ACC112 (cell line): ENCODE results near the gene ZNF653.
"Not testable (repeated sequence)": the region's sequence is repeated elsewhere in the genome, so short reads cannot be mapped to it uniquely, and the experiment has no call there.

ENCODE experiments used
- H2AFZ ChIP-seq: fragments of 200-600 bp; sonication (generic); one replicate; pipeline ENCODE4 v1.6.0; 2017; ENCODE audit warnings: antibody characterized with exemption, low read length; ENCODE audit not compliant: unreplicated experiment
- H3K27ac ChIP-seq: fragments of 200-600 bp; sonication (generic); 2 replicates; pipeline ENCODE4 v1.5.1; 2014; ENCODE audit warnings: low read depth, mild to moderate bottlenecking, antibody characterized with exemption, low read length, moderate library complexity
- H3K27me3 ChIP-seq: fragments of 200-600 bp; sonication (generic); 2 replicates; pipeline ENCODE4 v1.6.1; 2014; ENCODE audit warnings: mild to moderate bottlenecking, antibody characterized with exemption, low read length, moderate library complexity, mixed read lengths; ENCODE audit not compliant: insufficient read depth
- H3K36me3 ChIP-seq: fragments of 200-600 bp; sonication (generic); 2 replicates; pipeline ENCODE4 v1.6.1; 2016; ENCODE audit warnings: mild to moderate bottlenecking, antibody characterized with exemption, low read length, moderate library complexity, mixed read lengths; ENCODE audit not compliant: insufficient read depth
- H3K4me1 ChIP-seq: fragments of 200-600 bp; sonication (generic); one replicate; pipeline ENCODE4 v1.6.1; 2016; ENCODE audit warnings: low read length, mixed read lengths; ENCODE audit not compliant: insufficient read depth, unreplicated experiment, control insufficient read depth
- H3K4me3 ChIP-seq: fragments of 200-600 bp; sonication (generic); 2 replicates; pipeline ENCODE4 v1.5.1; 2014; ENCODE audit warnings: mild to moderate bottlenecking, low read depth, low read length
- H3K79me2 ChIP-seq: fragments of 200-600 bp; sonication (generic); one replicate; pipeline ENCODE4 v1.6.0; 2016; ENCODE audit warnings: low read length; ENCODE audit not compliant: control insufficient read depth, unreplicated experiment, insufficient read depth

Gene ZNF653

DNA sequence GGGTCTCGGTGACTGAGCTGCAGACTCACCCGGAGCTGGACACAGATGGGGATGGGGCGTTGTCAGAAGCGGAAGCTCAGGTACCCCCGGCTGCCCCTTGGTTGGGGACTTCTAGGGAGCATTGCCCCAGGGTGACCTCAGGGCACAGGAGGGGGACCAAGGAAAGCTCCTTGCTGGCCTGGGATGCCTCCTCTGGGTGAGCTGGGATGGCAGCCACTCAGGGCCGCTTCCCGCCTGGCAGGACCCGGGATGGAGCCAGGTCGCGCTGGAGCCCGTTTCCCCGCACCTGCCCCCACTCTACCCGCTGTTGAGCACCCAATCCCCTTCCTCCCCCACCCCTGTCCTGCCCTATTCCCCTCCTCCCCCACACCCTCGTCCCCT, 59.4 kb downstream of the ZNF653 start:
- H3K36me3 ChIP-seq = no peaks in the 10 kb centered on the region
- H3K79me2 ChIP-seq = no peaks in the 10 kb centered on the region
- no peak overlapping the region for H2AFZ ChIP-seq
- no peaks in the 10 kb centered on the region for H3K27me3 ChIP-seq
- peaks cover 5% of the 10 kb centered on the region for H3K4me1 ChIP-seq
- H3K27ac ChIP-seq = no peak overlapping the region
- H3K4me3 ChIP-seq = no peak overlapping the region

DNA sequence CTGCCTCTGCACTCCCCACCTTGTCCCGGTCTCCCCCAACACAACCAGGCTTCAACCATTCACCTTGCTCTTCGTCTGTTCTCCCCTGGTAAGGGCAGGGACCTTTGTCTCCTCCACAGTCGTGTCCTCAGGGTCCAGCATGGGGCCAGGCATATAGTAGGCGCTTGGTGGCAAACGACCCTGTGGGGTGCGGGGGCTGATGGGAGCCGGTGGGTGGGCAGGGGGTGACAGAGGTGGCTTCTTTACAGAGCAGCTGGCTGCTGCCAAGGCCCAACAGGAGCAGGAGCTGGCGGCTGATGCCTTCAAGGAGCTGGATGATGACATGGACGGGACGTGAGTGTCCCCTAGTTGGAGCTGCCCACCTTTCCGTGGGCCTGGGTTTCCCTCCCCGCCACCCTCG, 60.5 kb downstream of the ZNF653 start:
- no peak overlapping the region for H3K27ac ChIP-seq
- no peaks in the 10 kb centered on the region for H3K79me2 ChIP-seq
- no peak overlapping the region for H3K4me3 ChIP-seq
- peaks cover 5% of the 10 kb centered on the region for H3K4me1 ChIP-seq
- H2AFZ ChIP-seq = no peak overlapping the region
- H3K27me3 ChIP-seq = no peaks in the 10 kb centered on the region
- H3K36me3 ChIP-seq = no peaks in the 10 kb centered on the region

- H2AFZ ChIP-seq = no peak overlapping the region
- H3K27ac ChIP-seq = no peak overlapping the region
- no peaks in the 10 kb centered on the region for H3K27me3 ChIP-seq
- no peaks in the 10 kb centered on the region for H3K36me3 ChIP-seq
- no peaks in the 10 kb centered on the region for H3K79me2 ChIP-seq
- H3K4me3 ChIP-seq = no peak overlapping the region
- peaks cover 5% of the 10 kb centered on the region for H3K4me1 ChIP-seq
Observed at GRCh38 chr19:11444059-11444458, 61.6 kb downstream of the ZNF653 start.

- Histone ChIP-seq H3K27ac (no peak overlapping the region), H3K27me3 (no peaks in the 10 kb centered on the region), H2AFZ (no peak overlapping the region), H3K4me1 (peaks cover 10% of the 10 kb centered on the region), H3K4me3 (no peak overlapping the region), H3K79me2 (peaks cover 20% of the 10 kb centered on the region), H3K36me3 (no peaks in the 10 kb centered on the region)
Observed at GRCh38 chr19:11437955-11438354, 67.7 kb downstream of the ZNF653 start.

DNA sequence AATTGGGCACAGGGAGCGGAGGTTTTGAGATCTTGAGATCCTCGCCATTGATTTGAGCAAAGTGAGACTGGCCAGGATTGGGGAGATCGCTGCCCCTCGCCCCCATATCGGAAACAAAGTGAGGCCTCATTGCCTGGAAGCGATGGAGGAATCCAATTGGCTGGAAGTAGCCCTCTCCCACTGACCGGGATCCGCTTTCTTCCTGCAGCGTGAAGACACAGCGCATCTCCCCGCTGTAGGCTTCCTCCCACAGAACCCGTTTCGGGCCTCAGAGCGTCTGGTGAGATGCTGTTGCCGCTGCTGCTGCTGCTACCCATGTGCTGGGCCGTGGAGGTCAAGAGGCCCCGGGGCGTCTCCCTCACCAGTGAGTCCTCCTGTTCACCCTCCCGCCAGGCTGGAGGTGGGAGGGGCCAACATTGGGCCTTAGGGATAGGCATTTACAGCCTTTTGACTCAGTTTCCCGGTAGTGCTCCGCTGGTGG, 69.8 kb downstream of the ZNF653 start:
- Histone ChIP-seq H3K79me2 (peaks cover 20% of the 10 kb centered on the region), H3K36me3 (no peaks in the 10 kb centered on the region), H3K27me3 (no peaks in the 10 kb centered on the region), H2AFZ (peak overlapping the region; percentile 85), H3K4me1 (peaks cover 10% of the 10 kb centered on the region), H3K27ac (peak overlapping the region; percentile 74), H3K4me3 (peak overlapping the region; percentile 99)

DNA sequence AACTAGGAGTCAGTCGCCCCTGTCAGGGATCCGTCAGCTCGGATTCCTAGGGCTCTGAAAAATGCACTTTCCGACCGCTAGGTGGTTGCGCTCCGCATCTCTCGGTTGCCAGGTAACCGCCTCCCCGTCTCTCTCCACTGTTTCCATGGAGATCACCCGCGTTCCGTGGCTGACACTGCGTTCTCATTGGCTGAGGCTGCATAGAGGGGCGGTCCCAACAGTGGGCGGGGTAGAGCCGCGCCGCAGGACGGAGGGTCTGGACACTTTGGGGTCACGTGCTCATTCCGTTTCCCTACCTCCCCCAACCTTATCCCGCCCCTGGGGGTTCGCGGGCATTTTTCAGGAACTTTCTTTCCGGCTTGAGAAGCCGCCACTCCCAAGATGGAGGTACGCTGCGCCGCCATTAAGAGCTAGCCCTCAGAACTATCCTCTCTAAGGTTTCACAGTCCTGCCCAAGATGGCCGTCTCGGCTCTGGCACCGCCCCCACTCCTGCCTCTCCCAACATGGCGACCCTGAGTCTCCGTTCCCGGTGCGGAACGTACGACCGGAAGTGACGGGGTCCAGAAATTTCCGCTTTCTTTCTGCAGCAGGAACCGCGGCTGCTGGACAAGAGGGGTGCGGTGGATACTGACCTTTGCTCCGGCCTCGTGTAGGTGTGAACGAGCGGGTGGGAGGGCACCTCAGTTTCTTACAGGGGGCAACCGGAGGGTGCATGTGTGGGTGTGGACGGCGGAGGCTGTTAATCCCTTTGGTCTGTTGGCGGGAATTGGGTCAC, 70.4 kb downstream of the ZNF653 start, which contains the start of the genes ODAD3 and PRKCSH:
Gene ODAD3 (minus strand): TSS at position 65 of the 776 bp plus-strand sequence. CDS start 105 bp downstream, outside the sequence.
Gene PRKCSH (plus strand): TSS at position 579 of the 776 bp plus-strand sequence. CDS start 483 bp downstream, outside the sequence.
- H3K27me3 ChIP-seq = no peaks in the 10 kb centered on the region
- peak within 1 kb of the TSS; percentile 96 for H2AFZ ChIP-seq
- H3K79me2 ChIP-seq = peaks cover 20% of the 10 kb centered on the region
- H3K27ac ChIP-seq = peak within 1 kb of the TSS; percentile 74
- peak within 1 kb of the TSS; percentile 99 for H3K4me3 ChIP-seq
- H3K36me3 ChIP-seq = no peaks in the 10 kb centered on the region
- H3K4me1 ChIP-seq = peaks cover 10% of the 10 kb centered on the region

DNA sequence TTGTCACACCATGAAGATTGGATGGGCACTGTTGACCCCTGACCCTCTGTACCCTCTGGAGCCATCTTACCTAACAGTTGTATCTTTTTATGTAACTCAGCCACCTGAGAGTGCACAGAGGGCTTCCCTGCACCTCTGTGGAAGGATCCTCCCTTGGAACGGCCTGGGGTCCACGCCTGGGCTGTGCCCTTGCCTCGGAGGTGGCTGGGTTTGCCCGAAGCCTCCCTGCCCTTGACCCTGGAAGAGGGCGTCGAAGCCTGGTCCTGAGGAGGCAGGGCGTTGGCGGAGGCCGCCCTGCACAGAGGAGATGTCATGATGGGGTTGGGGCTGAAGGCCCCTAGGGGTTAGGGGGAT, 71.0 kb downstream of the ZNF653 start:
- Histone ChIP-seq H3K79me2 (peaks cover 20% of the 10 kb centered on the region), H2AFZ (peak overlapping the region; percentile 96), H3K4me1 (peaks cover 10% of the 10 kb centered on the region), H3K27me3 (no peaks in the 10 kb centered on the region), H3K36me3 (no peaks in the 10 kb centered on the region), H3K27ac (peak overlapping the region; percentile 74), H3K4me3 (peak overlapping the region; percentile 99)

- H3K79me2 ChIP-seq = peaks cover 20% of the 10 kb centered on the region
- H2AFZ ChIP-seq = not testable (repeated sequence)
- H3K4me1 ChIP-seq = peaks cover 10% of the 10 kb centered on the region
Observed at GRCh38 chr19:11433526-11433925, 72.1 kb downstream of the ZNF653 start.

More at GRCh38 chr19:11433526-11433925, 72.1 kb downstream of the ZNF653 start:
- H3K27me3 ChIP-seq, H3K4me3 ChIP-seq, H3K36me3 ChIP-seq, H3K27ac ChIP-seq: not testable (repeated sequence)
